Measurements from ENCODE around the gene MAGEH1. TPM values are rescaled to one million over a fixed set of nuclear protein-coding genes. Genes with fewer than 3 reads are reported as not detected.

Gene MAGEH1
- total RNA-seq: 19.6 and 19.9 TPM in 2 replicates

GRCh38 chrX:55451990-55452832 lies at the start of gene MAGEH1:
Gene MAGEH1 (plus strand): TSS chrX:55452127. CDS start chrX:55452375, 248 bp downstream.

GRCh38 chrX:55489314-55490009 lies 37.5 kb downstream of the MAGEH1 start, which contains the start of gene USP51:
Gene USP51 (minus strand): TSS chrX:55489848. CDS start chrX:55488939, 909 bp downstream.

Other genes with a start within 250 kb of the MAGEH1 start
- not detected in 2 replicates for gene PAGE5, start 231.8 kb upstream of the MAGEH1 start, total RNA-seq
- not detected in 2 replicates for gene PAGE3, start 187.2 kb upstream of the MAGEH1 start, total RNA-seq
- gene USP51, start 37.7 kb downstream of the MAGEH1 start, total RNA-seq: 0.49 and 2.6 TPM in 2 replicates
- not detected in 2 replicates for gene FOXR2, start 171.3 kb downstream of the MAGEH1 start, total RNA-seq

All from bladder microvascular endothelial cell (primary cell).